NCI-H82 (cell line): ENCODE results near the gene PXDN.

Experiments
- DNase-seq: peaks from one replicate; lab custom pipeline; 2025; lab: John Stamatoyannopoulos, UW

PXDN gene

DNA sequence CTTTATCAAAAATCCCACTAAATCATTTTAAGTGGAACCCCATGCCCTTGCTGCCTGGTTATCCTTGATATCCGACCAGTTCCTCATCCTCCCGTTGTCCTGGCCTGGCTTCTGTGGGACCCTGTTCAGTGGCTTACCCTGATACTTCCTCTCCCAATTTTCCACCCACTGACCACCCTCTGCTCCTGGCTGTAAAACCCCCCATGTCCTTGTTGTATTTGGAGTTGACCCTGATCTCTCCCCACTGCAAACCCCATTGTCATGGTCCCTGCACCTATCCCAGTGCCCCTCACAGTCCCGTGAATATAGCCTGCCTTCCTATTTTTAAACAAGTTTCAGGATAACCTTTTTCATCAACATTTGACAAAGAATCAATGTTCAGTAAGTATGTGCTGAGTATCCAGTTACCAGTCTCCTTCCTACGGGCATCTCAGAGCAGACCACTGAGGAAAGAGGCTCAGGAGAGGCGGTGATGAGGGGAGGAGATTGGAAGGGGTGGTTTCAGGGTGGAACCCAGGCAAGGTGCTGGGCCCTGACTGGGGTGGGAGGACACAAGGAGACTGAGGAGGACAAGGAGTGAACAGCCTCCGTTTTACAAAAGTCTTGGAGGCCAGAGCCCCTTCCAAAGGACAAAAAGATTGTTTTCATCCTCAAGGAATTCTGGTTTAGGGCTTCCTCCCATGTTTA, 131.8 kb downstream of the PXDN start:
- no peak for DNase-seq

DNA sequence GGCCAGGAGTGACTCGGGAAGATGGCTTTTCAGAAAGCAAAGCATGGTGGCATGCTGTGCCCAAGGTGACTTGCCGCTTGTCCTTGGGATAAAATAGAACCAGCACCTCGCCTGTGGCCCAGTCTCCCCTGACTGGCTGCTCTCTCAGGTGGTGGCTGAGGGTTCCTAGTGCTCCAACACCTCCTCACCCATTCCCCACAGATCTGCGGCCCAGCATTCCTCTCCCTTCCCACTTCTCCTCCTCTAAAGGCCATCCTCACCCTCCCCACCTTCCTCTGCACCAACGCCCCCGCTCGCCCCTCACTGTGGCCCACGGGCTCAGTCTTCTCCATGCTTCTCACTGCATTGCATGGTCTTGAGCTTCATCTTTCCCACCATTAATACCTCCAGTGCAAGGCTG, 132.4 kb downstream of the PXDN start:
- DNase-seq: no peak

DNA sequence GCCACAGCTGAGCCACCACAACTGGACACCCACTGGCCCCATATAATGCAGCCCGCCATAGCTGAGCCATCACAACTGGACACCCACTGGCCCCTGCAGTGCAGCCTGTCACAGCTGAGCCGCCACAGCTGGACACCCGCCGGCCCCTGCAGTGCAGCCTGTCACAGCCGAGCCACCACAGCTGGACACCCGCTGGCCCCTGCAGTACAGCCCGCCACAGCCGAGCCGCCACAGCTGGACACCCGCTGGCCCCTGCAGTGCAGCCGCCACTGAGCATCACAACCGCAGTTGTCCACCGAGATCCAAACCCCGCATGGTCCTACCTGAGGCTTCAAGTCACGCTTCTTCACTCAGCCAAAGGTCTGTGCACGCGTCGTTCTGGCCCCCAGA, 134.2 kb downstream of the PXDN start:
- no peak for DNase-seq

DNA sequence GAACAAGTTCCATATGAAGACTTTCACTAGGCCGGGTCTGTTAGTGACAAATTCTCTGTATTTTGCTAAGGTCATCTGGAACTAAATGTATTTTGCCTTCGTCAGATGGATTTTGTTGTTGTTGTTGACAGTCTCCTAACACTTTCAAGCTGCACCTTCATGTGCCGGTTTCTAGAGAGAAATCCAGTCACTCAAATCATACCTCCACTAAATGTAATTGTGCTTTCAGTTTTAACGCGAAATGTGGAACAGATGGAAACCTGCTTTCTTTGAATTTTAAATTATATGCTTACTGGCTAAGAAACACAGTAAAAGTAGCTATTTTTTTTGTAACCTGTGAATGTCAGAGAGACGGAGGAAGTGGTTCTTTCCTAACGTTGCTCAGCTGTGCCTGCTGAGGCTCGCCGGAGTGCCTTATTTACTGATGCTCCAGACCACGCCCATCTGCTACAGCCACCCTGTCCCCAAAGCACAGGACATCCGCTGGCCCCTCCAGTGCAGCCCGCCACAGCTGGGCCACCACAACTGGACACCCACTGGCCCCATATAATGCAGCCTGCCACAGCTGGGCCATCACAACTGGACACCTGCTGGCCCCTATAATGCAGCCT, 134.7 kb downstream of the PXDN start:
- no peak for DNase-seq

DNA sequence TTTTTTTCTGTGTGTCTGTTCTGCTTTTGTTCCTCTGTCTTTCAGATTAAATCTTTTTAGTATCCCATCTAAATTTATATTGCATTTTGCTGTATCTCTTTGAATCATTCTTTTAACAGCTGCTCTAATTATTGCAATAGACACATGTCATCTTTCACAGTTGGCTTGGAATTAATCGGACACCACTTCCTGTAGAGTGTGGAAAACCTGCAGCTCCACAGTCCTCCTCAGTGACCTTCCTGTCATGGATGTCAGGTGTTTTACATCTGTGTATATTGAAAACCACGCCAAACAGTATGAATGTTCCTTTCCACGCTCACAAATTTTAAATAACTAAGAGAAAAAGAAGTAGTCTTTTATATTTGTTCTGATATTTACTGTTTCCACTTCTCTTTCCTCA, 135.3 kb downstream of the PXDN start:
- DNase-seq: no peak

DNA sequence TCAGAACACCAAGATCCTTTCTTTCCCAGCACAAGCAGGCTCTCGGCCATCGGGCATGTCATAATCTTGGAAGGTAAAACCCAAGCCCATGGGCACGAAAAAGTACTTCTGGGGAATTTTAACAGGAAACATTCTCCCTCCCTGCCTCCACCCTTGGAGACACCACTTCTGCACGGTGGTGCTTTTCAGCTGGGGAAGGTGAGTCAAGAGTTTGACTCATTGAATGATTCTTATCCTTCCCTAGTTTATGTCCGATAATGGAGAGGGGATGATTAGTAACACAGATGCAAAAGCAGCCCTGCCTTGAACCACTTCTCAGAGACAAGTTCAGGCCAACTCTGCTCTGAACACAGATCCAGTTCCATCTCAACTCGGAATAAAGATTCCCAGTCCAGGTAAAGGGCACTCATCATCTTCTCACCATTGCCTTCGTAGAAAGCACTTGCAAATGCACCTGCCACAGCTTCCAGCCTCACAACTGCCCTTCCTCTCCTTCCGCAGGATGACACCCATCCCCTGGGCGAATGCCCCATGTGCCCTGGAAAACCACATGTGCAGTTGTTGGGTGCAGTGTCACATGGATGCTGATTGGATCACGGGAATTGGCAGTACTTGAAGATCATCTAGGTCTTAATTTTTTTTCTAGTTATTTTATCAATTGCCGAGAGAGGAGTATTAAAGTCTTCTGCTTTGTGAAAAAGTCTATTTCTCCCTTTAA, 136.2 kb downstream of the PXDN start:
- no peak for DNase-seq

DNA sequence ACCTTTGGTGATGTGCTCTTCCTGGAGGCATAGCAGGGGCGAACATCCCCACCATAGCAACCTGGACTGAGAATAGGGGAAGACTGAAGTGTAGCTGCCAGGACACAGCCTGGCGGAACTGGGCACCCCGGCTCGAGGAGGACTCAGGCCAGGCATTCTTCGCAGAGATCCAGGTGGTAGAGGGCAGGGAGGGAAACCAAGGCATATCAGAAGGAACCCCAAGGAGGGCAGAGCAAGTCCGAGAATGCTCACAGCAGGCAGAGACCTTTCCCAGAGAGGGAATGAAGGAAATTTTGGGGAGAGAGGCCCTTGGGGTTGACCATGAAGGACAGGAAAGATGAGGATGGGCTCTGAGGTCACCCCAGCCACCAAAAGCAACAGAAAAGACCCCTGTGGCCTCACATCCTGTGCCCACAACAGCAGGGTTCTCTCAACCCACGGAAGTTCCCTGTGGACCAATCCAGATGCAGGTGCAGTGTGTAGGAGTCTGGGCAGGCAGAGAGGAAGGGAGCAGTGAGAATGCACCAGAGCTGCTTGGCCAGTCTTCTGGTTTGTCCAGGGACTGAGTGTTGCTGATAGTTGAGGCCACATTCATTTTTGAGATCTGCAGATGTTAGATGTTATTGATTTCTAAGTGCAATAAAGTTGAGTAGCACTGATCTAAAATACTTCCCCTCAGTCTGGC, 136.9 kb downstream of the PXDN start:
- no peak for DNase-seq

DNA sequence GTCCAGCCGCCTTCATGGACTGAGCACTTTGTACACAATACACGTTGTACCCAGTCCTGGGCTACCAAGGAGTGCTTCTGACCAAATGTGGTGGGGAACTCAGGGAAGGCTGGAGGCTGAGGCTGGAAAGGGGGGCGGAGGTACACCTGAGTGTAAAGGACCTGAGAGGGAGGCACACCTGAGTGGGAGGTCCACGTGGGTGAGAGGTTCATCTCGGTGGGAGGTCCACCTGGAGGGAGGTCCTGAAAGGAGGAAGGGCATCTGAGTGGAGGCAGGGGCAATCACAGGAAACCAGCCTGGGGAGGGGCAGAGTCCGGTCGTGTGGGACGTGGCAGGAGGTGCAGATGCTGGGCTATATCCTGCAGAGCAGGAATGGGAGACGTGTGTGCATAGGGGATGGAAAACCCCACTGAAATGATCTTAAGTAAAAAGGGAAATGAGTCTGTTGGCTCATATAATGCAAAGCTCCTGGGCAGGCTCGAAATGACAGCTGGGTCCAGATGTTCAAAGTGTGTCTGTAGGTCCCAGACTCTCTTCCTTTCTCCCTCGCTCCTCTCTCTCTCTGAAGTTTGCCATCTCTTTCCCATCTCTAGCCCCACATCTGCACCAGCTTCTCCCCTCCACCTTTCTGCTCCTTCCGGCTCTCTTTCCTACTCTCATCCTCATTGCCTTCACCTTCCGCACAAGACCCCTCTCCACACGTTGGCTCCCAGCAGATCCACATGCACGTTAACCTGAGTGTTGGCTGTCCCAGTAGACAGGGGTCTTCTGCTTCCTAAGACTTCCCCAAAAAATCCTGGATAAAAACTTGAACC, 137.7 kb downstream of the PXDN start:
- DNase-seq: no peak

DNA sequence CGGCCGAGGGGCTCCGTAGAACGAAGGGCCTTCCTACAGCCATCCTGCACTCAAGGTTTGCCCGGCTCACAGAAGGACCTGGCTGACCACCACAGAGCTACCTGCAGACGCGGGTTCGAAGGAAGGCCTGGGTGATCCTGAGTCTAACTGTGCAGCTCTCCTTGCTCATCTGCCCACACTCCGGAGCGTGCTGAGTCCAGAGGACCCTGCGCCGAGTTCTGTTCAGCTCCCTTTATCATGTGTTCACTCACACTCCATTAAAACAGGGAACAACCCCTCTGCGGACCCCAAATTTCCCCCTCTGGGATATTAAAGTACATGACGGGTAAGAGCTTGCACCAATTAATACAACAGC, 138.3 kb downstream of the PXDN start:
- DNase-seq: no peak

DNA sequence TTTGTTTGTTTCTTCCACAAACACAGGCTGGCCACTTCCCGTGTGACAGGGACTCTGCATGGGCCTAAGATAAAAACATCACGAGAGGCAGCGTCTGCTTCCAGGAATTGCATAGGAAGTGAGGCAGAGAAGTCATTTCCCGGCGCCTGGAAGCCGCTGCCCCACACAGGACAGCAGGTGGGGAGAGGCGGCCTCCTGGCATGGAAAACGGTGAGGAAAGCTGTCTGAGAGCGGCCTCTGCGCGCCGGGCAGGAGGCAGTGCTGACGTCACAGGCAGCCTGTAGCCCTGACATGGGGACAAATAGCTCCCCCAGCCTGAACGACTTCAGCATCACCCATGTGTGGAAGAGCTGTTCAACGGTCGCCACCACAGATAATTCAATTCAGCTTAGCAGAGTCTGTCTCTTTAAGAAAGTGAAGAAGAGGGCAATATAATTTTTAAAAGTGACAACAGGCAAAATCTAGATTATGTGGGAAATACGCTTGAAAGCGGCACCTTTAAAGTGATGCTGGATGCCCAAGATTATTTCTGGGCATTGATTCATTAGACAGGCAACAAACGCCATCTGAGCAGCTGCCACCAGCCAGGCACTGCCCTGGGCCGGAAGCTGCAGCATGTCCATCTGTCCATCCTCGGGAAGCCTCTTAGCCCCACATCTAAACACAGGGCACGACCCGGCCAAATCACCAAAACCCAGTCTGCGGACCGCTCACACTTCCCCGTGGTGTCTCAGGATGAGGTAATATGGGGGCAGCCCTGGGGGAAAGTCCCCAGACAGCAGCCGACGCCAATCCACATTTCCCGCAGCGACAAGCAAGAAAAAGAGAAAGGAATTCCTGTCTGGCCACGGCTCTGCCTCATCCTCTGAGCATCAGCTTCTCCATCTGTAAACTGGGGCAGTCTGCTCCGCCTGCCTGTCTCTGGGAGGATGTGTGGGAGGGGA, 138.9 kb downstream of the PXDN start:
- peak; percentile 17 for DNase-seq

DNA sequence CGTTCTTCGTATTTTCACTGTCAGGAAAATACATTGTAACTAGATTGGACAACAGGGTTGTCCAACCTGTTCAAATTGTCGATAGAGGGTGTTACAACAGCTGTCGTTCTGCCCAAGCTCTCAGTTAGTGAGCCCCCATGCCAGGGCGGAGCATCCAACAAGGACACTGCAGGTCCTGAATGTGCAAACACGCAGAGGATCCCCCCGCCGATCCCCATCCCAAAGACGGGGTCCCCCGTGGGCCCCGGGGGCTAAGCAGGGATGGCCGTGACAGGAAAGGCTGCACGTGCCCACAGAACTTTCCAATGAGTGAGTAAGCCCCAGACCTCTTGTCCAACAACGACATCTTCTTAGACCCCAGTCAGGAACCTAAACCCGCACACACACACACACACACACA, 140.8 kb downstream of the PXDN start:
- no peak for DNase-seq

DNA sequence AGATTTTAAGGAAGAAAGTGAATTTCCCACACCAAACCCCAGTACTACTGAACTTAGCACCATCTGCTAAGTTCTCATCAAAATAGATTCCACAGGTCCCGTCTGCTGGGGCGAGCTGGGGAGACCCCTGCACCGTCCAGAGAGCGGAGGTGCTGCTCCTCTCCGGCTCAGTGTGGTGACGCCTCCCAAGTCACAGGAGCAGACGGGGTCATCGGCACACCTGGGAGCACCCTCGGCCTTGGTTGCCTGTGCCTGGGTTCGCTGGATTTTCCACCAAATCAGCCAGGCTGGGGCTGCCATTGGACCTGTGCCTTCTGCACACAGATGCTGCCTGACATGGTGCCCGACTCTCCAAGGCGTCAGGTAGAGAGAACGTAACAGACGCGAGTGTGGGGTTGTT, 141.3 kb downstream of the PXDN start:
- DNase-seq: no peak

DNA sequence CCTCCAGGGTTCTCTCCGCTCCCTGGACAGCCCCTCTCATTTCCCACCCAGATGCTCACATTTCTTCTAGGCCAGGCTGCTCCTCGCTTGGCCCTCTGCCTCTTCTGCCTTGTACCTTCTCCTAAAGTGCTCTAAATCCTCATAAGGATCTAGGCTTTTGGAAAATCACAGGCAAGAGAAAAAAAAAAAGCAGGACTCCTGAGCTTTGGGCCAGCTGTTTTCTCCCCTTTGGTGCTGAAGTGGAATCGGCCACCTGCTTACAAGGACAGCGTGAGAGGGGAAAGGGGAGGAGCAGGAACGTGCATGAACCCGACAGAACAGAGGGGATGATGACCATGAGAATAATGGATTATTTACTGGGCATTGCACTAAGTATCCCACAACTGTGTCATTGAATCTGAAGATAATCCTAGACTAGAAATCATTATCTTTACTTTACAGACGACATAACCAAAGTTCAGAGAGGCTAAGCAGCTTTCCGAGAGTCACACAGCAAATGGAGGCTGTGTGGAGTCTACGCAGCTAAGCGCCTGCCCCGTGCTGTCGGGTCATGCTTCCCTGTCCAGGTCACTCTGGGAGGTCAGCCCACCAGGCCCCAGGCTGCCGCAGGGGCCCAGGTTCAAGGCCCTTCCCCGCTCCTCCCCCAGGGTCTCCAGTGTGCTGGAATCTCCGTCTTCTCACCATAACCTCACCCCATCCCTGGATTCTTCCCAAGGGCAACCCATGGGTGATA, 141.9 kb downstream of the PXDN start:
- no peak for DNase-seq

DNA sequence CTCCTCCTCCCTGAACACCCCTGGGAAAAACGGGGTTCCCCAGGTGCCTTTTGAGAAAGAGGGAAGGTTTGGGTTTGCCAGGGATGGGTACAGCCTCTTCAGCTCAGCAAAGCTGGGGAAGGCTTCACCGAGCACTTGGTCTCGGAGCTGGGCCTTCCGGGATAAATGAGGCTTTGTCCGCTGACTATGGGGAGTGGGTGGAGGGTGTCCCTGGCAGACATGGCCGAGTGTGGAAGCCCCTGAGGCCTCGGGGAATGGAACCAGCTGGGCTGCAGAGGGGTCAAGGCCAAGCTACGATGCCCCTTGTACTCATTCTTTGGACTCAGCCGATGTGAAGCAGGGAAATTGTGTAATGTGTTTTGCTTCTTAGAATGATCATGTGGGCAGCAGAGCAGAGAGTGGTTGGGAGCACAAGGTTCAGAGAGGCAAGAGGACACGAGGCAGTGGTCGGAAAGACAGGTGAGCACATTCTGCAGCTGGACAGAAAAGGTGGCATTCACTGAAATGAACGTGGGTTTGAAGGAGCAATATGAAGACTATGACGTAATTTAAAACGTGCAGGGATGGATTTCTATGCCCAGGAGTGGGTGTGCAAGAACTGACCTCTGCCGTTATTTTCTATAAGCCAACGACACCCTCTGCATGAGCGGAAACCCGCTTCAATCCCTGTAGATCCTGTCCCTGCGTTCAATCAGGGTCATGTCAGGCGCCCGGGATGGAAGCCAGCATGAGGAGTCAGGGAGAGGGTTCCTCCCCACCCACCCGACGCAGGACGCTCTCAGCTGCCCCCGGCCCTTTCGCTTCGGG, 142.6 kb downstream of the PXDN start:
- no peak for DNase-seq

DNA sequence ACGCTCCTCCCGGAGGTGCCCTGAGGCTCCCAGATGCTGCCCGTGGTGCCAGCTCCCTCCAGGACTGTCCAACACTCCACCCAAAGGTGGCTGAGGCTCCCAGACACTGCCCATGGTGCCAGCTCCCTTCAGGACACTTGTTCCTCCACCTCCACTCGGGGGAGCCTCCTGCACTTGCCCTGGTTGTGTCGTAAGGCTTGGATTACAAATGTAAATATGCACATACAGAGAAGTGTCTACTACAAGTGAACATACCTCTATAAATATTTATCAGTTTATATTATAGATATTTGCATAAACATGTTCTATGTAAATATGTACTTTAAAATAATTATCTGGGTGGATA, 143.3 kb downstream of the PXDN start:
- no peak for DNase-seq

DNA sequence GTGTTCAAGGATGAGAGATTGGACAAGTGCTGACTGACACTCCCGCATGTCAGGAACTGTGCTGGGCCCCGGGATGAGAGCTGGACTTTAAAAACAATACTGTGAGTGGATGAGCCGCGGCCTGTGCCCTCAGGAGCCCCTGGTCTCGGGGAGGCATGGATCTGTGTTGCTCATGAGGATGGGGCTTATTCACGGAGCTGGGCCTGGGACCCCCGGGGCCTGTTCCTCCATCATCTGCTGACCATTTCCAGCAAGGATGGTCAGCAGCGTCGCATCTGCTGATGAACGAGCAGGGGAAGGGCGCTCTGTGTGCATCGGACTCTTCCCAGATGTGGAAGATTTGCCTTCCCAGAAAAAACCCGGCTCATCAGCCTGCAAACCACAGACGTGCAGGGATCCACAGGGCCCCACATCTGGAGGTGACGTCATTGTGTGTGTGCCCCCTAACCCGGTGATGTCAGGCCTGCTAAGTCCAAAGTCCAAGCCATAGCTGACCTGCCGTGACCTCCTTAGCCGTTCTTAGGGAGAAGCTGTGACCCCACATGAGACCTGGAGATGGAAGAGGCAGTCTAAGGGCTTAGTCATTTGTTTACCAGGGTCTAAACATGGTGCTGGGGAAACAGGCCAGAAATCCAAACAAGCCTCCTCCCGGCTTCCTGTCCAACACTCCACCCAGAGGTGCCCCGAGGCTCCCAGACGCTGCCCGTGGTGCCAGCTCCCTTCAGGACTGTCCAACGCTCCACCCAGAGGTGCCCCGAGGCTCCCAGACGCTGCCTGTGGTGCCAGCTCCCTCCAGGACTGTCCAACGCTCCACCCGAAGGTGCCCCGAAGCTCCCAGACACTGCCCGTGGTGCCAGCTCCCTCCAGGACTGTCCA, 143.9 kb downstream of the PXDN start:
- DNase-seq: no peak

DNA sequence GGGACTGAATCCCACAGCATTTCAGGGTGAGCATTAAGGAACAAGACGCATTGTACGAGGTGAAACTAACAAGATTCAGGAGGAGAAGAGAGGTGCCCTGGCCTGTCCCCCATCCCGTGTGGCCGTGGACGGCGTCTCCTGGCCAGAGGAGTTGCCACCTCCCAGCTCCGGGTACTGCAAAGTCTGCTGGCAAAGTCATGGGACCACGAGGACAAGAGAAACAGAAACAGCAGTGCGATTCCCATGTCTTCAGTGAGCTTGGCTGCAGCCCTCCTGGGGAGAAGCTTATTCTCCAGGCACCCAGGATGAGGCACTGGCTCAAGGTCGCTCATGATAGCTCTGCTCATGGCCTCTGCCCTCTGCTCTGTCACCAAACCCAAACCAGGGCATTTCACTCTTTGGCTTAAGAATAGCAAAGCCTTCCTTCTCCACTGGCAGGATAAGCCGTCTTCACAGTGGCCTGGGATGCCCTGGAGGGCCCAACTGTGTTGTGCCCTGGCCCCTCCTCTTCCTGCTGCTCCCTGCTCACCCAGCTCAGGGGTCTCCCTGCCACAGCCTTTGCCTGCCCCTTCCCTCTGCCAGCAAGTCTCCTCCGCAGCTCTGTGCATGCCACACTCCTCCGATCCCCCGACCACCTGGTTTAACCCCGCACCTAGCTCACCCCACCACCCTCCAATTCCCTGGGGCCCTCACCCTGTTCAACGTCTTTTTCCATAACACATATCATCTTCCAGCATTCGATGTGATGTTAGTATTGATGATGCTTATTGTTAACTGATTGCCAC, 144.8 kb downstream of the PXDN start:
- no peak for DNase-seq

DNA sequence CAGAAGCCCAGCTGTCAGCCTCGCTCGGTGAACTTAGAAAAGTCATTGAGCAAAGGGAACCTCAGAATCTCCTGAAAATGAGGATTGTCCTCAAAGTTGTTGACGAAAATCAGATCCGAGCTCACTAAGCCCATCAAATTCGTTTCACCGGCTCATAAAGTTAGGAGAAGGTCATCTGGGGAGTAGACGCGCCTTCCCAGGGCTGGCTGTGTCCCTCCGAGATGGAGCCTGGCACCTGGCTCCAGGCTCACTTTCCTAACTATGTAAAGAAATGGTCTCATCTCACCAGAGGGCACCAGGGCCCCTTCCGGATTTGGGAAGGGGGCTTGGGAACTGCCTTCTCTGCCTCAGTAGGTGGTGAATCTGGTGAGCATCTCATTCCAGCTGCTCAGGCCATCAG, 145.5 kb downstream of the PXDN start:
- no peak for DNase-seq
